GM18519 (cell line): ENCODE data around the gene F8A1.
A peak's percentile ranks its signal among the peaks of the same experiment; 100 is the strongest.
"Not testable (repeated sequence)": the region's sequence is repeated elsewhere in the genome, so short reads cannot be mapped to it uniquely, and the experiment has no call there.

Experiments
- ATAC-seq: cut with Tn5 transposase; IDR thresholded peaks from one replicate; pipeline ENCODE4 v1.9.1; 2021; ENCODE audit warnings: mild to moderate bottlenecking, moderate library complexity; ENCODE audit not compliant: unreplicated experiment, low FRiP score

F8A1 gene

DNA sequence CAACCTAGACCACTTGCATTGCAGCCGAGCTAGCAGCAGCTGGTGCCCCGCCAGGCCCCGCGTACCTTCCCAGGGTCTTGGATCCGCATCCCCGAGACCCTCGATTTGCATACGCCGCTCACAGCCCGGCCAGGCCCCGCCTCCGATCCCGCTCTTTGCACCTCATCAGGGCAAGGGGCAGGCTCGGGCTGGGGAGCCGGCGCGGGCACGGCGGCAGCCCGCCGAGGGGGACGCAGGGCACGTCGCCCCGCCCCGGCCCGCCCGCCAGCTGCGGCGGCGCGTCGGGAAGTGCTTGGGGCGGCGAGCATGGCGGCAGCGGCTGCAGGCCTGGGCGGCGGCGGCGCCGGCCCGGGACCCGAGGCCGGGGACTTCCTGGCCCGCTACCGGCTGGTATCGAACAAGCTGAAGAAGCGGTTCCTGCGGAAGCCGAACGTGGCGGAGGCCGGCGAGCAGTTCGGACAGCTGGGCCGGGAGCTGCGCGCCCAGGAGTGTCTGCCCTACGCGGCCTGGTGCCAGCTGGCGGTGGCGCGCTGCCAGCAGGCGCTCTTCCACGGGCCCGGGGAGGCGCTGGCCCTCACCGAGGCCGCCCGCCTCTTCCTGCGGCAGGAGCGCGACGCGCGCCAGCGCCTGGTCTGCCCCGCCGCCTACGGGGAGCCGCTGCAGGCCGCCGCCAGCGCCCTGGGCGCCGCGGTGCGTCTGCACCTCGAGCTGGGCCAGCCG is at the start of gene F8A1:
Gene F8A1 (plus strand): TSS at position 287 of the 720 bp plus-strand sequence. CDS start 20 bp downstream, at position 307.
- ATAC-seq: peak; percentile 45

DNA sequence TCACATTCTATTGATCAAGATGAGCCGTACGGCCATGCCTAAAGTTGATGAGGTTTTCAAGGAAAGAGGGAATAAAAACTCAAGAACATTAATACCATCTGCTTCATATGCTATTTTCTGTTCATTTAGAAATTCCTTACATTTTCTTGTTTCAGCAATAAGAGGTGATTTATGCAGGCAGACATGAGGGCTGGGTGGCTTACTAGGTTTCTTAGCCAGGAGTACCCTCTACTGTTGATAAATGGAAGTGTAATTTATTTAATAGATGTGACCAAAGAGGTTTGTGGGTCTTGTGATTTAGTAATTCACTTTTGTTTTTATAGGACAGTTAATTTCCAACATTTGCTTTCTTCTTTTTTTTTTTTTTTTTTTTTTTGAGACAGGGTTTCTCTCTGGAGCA is 45.3 kb upstream of the F8A1 start:
- ATAC-seq: no peak

DNA sequence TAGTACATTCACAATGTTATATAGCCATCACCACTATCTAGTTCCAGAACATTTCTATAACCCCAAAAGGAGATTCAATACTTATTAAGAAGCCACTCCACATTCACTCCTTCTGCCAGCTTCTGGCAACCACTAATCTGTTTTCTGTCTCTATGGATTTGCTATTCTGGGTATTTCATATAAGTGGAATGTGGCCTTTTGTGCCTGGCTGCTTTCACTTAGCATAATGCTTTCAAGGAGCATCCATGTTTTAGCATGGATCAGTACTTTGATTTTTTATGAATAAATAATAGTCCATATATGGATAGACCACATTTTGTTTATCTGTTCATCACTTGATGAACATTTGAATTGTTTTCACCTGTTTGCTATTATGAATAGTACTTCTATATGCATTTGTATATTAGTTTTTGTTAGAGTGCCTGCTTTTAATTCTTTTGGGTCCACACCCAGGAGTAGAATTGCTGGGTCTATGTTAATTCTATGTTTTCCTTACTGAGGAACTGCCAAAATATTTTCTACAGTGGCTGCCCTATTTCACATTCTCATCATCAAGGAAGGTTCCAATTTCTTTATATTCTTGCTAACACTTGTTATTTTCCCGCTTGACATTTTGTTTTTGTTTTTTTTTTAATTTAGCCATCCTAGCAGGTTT is 35.1 kb upstream of the F8A1 start:
- ATAC-seq: no peak

DNA sequence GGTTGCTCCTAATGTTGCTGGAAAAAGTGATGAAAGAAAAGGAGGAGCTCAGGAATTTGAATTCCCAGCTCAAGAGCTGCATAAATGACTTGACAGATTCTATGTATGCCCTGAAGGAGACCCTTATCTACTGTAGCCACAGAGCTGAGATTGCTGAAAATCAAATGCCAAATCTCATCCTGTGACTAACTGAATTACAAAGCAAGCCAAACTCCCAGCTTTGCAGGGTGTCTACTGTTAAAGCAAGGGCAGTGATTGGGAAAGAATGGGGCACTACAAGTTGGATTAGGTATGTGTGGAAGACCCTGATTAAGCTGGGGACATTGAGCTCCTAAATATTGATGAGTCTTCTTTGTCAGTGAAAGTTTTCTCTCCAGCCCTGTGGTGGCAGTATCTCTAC is 30.9 kb upstream of the F8A1 start:
- ATAC-seq: no peak

DNA sequence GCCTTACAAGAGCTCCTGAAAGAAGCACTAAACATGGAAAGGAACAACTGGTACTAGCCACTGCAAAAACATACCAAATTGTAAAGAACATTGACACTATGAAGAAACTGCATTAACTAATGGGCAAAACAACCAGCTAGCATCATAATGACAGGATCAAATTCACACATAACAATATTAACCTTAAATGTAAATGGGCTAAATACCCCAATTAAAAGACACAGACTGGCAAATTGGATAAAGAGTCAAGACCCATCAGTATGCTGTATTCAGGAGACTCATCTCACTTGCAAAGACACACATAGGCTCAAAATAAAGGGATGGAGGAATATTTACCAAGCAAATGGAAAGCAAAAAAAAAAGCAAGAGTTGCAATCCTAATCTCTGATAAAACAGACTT is 17.6 kb upstream of the F8A1 start:
- ATAC-seq: not testable (repeated sequence)

DNA sequence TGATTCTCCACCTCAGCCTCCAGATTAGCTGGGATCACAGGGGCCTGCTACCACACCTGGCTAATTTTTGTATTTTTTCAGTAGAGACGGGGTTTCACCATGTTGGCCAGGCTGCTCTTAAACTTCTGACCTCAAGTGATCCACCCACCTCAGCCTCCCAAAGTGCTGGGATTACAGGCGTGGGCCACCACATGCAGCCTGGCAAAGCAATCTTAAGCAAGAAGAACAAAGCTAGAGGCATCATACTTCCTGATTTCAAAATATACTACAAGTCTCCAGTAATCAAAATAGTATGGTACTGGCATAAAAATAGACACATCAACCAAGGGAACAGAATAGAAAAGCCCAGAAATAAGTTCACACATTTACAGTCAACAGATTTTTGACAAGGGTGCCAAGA is 12.8 kb upstream of the F8A1 start:
- no peak for ATAC-seq

DNA sequence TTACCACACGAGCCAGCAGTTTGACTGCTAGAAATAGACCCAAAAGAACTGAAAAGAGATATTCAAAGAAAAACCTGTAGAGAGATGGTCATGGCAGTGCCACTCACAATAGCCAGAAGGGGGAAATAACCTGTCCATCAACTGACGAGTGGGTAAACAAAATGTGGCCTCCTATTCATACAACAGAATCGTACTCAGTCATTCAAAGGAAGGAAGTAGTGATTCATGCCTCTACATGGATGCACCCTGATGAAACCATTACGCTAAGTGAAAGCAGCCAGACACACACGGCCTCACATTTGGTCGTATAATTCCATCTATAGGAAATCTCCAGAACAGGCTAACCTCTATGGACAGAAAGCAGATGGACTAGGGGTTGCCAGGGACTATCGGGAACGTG is 2.1 kb upstream of the F8A1 start:
- not testable (repeated sequence) for ATAC-seq

DNA sequence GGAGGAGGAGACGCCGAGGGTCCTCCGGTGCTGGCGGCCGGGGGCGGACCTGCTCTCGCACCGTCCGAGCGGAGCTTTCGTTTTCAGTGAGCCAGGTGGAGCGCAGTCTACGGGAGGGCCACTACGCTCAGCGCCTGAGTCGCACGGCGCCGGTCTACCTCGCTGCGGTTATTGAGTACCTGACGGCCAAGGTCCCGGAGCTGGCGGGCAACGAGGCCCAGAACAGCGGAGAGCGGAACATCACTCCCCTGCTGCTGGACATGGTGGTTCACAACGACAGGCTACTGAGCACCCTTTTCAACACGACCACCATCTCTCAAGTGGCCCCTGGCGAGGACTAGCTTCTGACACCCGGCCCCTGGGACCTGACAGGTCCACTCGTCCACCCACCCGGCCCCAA is 1.1 kb upstream of the F8A1 start:
- not testable (repeated sequence) for ATAC-seq

DNA sequence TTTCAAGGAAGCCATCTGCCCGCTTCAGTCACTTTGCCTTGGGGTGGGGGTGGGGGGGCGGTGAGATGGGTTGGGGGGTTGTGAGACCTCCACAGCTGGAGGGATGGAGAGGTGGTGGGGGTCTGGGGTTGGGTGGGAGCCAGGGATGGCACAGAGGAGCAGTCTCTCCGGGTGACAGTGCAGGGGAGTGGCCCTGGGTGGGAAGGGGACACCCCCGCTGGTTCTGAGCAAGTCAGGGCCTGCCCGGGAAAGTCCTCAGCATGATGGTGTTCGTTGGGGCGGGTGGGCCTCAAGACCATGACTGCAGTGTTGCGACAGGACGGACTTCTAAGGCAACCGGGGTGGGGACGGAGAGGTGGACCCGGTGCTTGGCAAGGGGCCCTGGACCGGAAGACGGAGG is 606 bp upstream of the F8A1 start:
- ATAC-seq: not testable (repeated sequence)

DNA sequence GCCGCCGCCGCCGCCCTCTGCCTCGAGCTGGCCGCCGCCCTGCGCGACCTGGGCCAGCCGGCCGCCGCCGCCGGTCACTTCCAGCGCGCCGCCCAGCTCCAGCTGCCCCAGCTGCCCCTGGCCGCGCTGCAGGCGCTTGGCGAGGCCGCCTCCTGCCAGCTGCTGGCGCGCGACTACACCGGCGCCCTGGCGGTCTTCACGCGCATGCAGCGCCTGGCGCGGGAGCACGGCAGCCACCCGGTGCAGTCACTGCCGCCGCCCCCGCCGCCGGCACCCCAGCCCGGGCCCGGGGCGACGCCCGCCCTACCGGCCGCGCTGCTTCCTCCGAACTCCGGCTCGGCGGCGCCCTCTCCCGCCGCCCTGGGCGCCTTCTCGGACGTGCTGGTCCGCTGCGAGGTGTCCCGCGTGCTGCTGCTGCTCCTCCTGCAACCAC is 650 bp downstream of the F8A1 start:
- peak; percentile 36 for ATAC-seq

DNA sequence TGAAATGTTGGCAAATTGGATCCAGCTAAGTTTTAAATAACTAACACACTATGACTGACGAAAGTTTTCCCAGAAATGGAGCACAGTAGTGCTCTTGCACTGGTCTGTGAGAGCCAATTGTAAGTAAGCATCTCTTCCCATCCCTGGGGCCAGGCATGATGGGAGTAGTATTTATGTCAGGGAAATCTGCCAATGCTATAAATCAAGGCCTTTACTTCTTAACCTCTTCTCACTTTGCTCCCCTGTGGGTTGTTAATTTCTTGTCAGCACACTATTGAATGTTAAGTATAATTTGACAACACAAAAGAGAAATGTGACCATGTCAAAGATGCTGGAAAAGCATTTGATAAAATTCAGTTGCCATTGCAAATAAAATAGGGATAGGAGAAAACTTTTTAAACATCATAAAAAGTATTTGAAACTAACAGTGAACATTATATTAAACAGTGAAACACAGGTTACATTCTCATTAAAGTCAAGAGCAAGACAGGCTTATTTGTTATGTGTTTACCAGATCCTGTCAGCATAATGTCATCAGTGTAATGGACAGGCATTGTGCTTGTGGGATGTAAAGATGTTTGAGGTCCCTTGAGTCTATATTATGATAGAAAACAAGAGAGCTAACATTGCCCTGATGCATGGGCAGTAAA is 5.0 kb downstream of the F8A1 start:
- no peak for ATAC-seq

DNA sequence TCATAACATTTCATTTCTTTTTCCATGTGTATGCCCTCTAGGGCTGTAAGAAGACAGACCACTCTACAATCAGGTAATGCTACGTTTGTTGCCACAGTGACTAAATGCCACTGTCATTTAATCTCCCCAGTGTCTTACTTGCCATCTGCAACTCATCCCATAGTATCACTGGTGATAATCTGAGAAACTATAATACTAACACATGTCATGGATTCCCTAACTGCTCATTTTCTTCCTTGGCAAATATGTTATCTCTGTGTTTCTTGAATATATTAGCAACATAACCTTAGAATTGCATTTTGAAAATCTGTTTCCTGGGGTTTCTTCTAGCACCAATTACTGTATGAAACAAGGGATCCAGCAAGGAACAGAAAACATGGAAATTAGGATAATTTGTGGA is 6.1 kb downstream of the F8A1 start:
- ATAC-seq: no peak

DNA sequence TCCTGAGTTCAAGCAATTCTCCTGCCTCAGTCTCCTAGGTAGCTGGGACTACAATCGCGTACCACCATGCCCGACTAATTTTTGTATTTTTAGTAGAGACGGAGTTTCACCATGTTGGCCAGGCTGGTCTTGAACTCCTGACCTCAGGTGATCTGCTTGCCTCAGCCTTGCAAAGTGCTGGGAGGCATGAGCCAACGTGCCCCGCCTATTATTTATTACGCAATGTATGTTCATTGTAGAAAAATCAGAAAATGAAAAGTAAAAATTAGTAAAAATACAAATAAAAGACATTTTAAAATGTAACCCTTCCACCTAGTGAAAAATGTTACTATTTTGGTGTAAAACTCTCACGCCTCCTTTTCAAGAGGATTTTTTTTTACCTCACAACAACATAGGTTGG is 14.2 kb downstream of the F8A1 start:
- ATAC-seq: no peak

DNA sequence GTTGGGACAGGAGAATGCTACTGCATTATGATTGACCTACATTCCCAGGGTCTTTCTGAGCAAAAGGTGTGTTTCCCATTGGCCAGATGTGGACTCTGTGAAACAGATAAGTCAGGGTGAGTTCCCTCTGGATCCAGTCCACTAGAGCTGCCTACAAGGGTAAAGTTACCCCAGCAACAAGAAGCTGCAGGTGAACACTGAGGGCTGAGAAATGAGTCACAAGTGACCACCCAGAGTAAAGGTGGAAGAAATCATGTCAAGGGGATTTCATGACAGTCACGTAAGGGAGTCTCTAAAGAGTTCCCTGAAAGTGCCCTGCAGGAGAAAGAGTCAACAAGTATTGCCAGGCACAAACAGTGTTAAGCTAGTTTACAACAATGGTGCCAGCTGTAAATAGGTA is 16.3 kb downstream of the F8A1 start:
- ATAC-seq: no peak

DNA sequence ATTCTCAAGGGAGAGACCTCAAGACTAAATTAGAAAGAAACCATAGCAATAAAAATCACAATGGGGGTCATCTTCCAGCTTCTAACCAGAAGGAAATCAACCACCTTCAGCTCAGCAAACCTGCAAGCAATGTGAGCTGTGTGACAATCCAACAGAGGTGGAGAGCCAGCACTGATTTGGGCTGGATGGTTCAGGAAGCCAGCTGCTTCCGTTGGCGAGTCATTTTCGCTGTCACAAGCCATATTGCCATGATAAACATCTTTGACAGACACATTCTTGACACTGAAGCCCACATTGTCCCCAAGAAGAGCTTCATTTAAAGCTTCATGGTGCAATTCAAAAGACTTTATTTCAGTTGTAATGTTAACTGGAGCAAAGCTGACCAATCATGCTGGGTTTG is 22.7 kb downstream of the F8A1 start:
- ATAC-seq: no peak

DNA sequence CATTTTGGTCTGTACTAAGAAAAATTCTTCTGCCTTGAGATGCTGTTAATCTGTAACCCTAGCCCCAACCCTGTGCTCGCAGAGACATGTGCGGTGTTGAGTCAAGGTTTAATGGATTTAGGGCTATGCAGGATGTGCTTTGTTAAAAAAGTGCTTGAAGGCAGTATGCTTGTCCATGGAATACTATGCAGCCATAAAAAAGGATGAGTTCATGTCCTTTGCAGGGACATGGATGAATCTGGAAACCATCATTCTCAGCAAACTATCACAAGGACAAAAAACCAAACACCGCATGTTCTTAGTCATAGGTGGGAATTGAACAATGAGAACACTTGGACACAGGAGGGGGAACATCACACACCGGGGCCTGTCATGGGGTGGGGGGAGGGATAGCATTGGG is 23.9 kb downstream of the F8A1 start:
- not testable (repeated sequence) for ATAC-seq

DNA sequence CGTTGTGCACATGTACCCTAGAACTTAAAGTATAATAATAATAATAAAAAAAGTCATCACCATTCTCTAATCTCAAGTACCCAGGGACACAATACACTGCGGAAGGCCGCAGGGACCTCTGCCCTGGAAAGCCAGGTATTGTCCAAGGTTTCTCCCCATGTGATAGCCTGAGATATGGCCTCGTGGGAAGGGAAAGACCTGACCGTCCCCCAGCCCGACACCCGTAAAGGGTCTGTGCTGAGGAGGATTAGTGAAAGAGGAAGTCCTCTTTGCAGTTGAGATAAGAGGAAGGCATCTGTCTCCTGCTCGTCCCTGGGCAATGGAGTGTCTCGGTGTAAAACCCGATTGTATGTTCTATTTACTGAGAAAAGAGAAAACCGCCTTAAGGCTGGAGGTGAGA is 24.4 kb downstream of the F8A1 start:
- ATAC-seq: not testable (repeated sequence)

DNA sequence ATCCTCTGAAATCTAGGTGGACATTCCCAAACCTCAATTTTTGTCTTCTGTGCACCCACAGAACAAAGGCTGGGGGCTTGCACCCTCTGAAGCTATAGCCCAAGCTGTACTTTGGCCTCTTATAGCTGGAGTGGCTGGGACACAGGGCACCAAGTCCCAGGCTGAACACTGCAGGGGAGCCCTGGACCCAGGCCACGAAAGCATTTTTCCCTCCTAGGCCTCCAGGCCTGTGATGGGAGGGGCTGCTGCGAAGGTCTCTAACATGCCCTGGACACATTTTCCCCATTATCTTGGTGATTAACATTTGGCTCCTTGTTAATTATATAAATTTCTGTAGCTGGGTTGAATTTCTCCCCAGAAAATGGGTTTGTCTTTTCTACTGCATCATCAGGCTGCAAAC is 27.9 kb downstream of the F8A1 start:
- no peak for ATAC-seq

DNA sequence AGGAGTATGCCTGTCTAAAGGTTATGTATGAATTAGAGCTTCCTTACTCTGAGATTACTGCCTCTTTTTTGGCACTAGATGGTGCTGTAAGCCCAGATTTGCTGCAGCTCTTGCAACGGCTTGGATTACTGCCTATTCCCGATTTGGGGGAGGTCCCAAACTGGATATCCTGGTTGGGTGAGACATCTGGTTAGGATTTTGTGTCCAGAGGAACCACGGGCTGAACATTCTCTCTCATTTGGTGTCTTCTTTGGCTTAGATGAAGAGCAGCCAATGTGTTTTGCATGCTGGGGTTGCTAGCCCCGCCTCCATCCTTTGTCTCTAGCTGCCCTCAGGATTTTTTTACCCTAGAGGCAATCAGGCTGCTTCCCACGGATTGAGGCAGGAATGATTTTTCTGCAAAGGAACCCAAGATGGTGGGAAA is 31.9 kb downstream of the F8A1 start:
- no peak for ATAC-seq

DNA sequence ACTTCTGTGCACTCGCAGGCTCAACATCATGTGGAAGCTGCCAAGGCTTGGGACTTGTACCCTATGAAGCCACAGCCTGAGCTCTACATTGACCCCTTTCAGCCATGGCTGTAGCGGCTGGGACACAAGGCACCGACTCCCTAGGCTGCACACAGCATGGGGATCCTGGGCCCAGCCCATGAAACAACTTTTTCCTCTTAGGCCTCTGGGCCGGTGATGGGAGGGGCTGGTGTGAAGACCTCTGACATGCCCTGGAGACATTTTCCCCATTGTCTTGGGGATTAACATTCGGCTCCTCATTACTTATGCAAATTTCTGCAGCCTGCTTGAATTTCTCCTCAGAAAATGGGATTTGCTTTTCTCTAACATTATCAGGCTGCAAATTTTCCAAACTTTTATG is 38.6 kb downstream of the F8A1 start:
- ATAC-seq: not testable (repeated sequence)
